H9 (cell line): ENCODE measurements around the gene SLC38A5. TPM values are rescaled to one million over a fixed set of nuclear protein-coding genes. Genes with fewer than 3 reads are reported as not detected.

Experiments
- DNase-seq: peaks from one replicate; pipeline ENCODE4 v3.0.0-alpha.2; 2017
- H2AFZ ChIP-seq: one replicate; pipeline ENCODE4 v1.6.1; 2013; ENCODE audit warnings: mild to moderate bottlenecking, low read length, control low read depth, moderate library complexity
- H2AK5ac ChIP-seq: 2 replicates; pipeline ENCODE4 v1.6.1; 2013; ENCODE audit warnings: low read length, control low read depth, mixed read lengths; ENCODE audit not compliant: insufficient read length
- H2BK120ac ChIP-seq: one replicate; pipeline ENCODE4 v1.6.1; 2013; ENCODE audit warnings: low read depth, mild to moderate bottlenecking, low read length, control low read depth, inconsistent platforms; ENCODE audit not compliant: poor library complexity, severe bottlenecking
- H2BK12ac ChIP-seq: 2 replicates; pipeline ENCODE4 v1.6.1; 2013; ENCODE audit warnings: low read length, control low read depth, mixed read lengths, low read depth; ENCODE audit not compliant: insufficient read length
- H2BK15ac ChIP-seq: 2 replicates; pipeline ENCODE4 v1.6.1; 2013; ENCODE audit warnings: low read depth, low read length, control low read depth
- H2BK20ac ChIP-seq: one replicate; pipeline ENCODE4 v1.6.1; 2013; ENCODE audit warnings: low read depth, mild to moderate bottlenecking, low read length, control low read depth, inconsistent platforms; ENCODE audit not compliant: poor library complexity, severe bottlenecking
- H2BK5ac ChIP-seq: 2 replicates; pipeline ENCODE4 v1.6.1; 2013; ENCODE audit warnings: low read length, control low read depth, mixed read lengths; ENCODE audit not compliant: insufficient read length
- H3K14ac ChIP-seq: 2 replicates; pipeline ENCODE4 v1.6.1; 2013; ENCODE audit warnings: low read length, control low read depth; ENCODE audit not compliant: insufficient read depth
- H3K18ac ChIP-seq: 2 replicates; pipeline ENCODE4 v1.6.1; 2013; ENCODE audit warnings: low read depth, mild to moderate bottlenecking, mixed read lengths, low read length, control low read depth; ENCODE audit not compliant: insufficient read length
- H3K23ac ChIP-seq: 2 replicates; pipeline ENCODE4 v1.6.1; 2013; ENCODE audit warnings: low read length, control low read depth, mixed read lengths, low read depth; ENCODE audit not compliant: insufficient read length
- H3K23me2 ChIP-seq: 2 replicates; pipeline ENCODE4 v1.6.1; 2013; ENCODE audit warnings: low read depth, mild to moderate bottlenecking, mixed read lengths, low read length, control low read depth; ENCODE audit not compliant: insufficient read length, poor library complexity, severe bottlenecking
- H3K27ac ChIP-seq: 2 replicates; pipeline ENCODE4 v1.5.1; 2013; ENCODE audit warnings: low read length, control low read depth, mixed read lengths, low read depth; ENCODE audit not compliant: insufficient read length
- H3K27me3 ChIP-seq: 2 replicates; pipeline ENCODE4 v1.6.1; 2013; ENCODE audit warnings: low read length, control low read depth, inconsistent platforms; ENCODE audit not compliant: insufficient read depth
- H3K4ac ChIP-seq: 2 replicates; pipeline ENCODE4 v1.6.1; 2013; ENCODE audit warnings: low read depth, mild to moderate bottlenecking, control low read depth, inconsistent platforms, low read length, moderate library complexity
- H3K4me1 ChIP-seq: 2 replicates; pipeline ENCODE4 v1.6.1; 2013; ENCODE audit warnings: low read length, control low read depth, inconsistent platforms; ENCODE audit not compliant: insufficient read depth
- H3K4me2 ChIP-seq: 2 replicates; pipeline ENCODE4 v1.6.1; 2013; ENCODE audit warnings: low read length, control low read depth, mixed read lengths; ENCODE audit not compliant: insufficient read length, insufficient read depth
- H3K56ac ChIP-seq: 2 replicates; pipeline ENCODE4 v1.6.1; 2013; ENCODE audit warnings: low read depth, mild to moderate bottlenecking, mixed read lengths, low read length, control low read depth; ENCODE audit not compliant: insufficient read length
- H3K79me1 ChIP-seq: 2 replicates; pipeline ENCODE4 v1.6.1; 2013; ENCODE audit warnings: low read depth, mild to moderate bottlenecking, moderate library complexity, low read length, control low read depth, inconsistent platforms; ENCODE audit not compliant: insufficient read depth, poor library complexity, severe bottlenecking
- H3K79me2 ChIP-seq: 2 replicates; pipeline ENCODE4 v1.6.1; 2013; ENCODE audit warnings: low read length, control low read depth, inconsistent platforms; ENCODE audit not compliant: insufficient read depth
- H3K9ac ChIP-seq: 2 replicates; pipeline ENCODE4 v1.6.1; 2013; ENCODE audit warnings: low read length, control low read depth, mixed read lengths; ENCODE audit not compliant: insufficient read length; ENCODE audit errors: extremely low read depth
- H3K9me3 ChIP-seq: one replicate; pipeline ENCODE4 v1.6.1; 2013; ENCODE audit warnings: low read depth, low read length, inconsistent platforms; ENCODE audit not compliant: control insufficient read depth
- H3T11ph ChIP-seq: one replicate; pipeline ENCODE4 v1.6.1; 2013; ENCODE audit warnings: mild to moderate bottlenecking, low read length, control low read depth, inconsistent platforms
- H4K20me1 ChIP-seq: one replicate; pipeline ENCODE4 v1.6.1; 2013; ENCODE audit not compliant: control insufficient read depth, insufficient read length, insufficient read depth
- H4K5ac ChIP-seq: 2 replicates; pipeline ENCODE4 v1.6.1; 2013; ENCODE audit warnings: low read depth, mild to moderate bottlenecking, mixed read lengths, low read length, control low read depth; ENCODE audit not compliant: insufficient read length
- H4K8ac ChIP-seq: replicated peaks from 2 replicates; pipeline ENCODE4 v1.6.1; 2013; ENCODE audit warnings: low read length, control low read depth, mixed read lengths, low read depth; ENCODE audit not compliant: insufficient read length
- H4K91ac ChIP-seq: 2 replicates; pipeline ENCODE4 v1.6.1; 2013; ENCODE audit warnings: low read depth, mild to moderate bottlenecking, moderate library complexity, mixed read lengths, low read length, control low read depth; ENCODE audit not compliant: insufficient read length
- H3K27ac Mint-ChIP-seq, 3 experiments: 2 replicates in 2 of 3; 3 replicates in 1 of 3; pipeline ENCODE4 v1.8.0; 2020 to 2021; ENCODE audit warnings: mixed read lengths in 3 of 3, mild to moderate bottlenecking in 1 of 3, moderate library complexity in 1 of 3
- H3K27me3 Mint-ChIP-seq: 2 replicates; pipeline ENCODE4 v1.8.0; 2021; ENCODE audit warnings: low read depth, mild to moderate bottlenecking, moderate library complexity, mixed read lengths
- H3K36me3 Mint-ChIP-seq, 3 experiments: 2 replicates in 2 of 3; 3 replicates in 1 of 3; pipeline ENCODE4 v1.8.0; 2020 to 2021; ENCODE audit warnings: low read depth in 3 of 3, mixed read lengths in 3 of 3; ENCODE audit not compliant: insufficient read depth in 1 of 3
- H3K4me1 Mint-ChIP-seq, 2 experiments: 2 replicates each; pipeline ENCODE4 v1.8.0; 2020; ENCODE audit warnings: mixed read lengths in 2 of 2
- H3K4me3 Mint-ChIP-seq, 2 experiments: 2 replicates in 1 of 2; 3 replicates in 1 of 2; pipeline ENCODE4 v1.8.0; 2020 to 2021; ENCODE audit warnings: mild to moderate bottlenecking in 2 of 2, mixed read lengths in 2 of 2, moderate library complexity in 1 of 2
- H3K9me3 Mint-ChIP-seq, 2 experiments: 2 replicates in 1 of 2; 3 replicates in 1 of 2; pipeline ENCODE4 v1.8.0; 2020; ENCODE audit warnings: mild to moderate bottlenecking in 2 of 2, mixed read lengths in 2 of 2, moderate library complexity in 1 of 2
- WGBS: extraction: QIAGEN DNeasy Blood & Tissue Kit; methylation state at CpG from one replicate; pipeline ENCODE4 v1.1.7; 2013; ENCODE audit warnings: missing lambda C conversion rate, low lambda C conversion rate, mixed read lengths; ENCODE audit not compliant: insufficient read length; ENCODE audit errors: extremely low coverage; 5-methylcytosine and 5-hydroxymethylcytosine counted together
- total RNA-seq: library from RNA; stranded (reverse); gene quantifications from 2 replicates; pipeline ENCODE4 v1.2.1, GENCODE V29; 2021
- TF ChIP-seq, protein P1 (sequence below): fragments of 200-600 bp; sonication (generic); conservative IDR thresholded peaks from 3 replicates; pipeline ENCODE4 v1.8.0; 2021; ENCODE audit warnings: antibody characterized with exemption, mild to moderate bottlenecking

Gene SLC38A5
- total RNA-seq, 1 experiment from 2014 or later: 28.3 TPM

DNA sequence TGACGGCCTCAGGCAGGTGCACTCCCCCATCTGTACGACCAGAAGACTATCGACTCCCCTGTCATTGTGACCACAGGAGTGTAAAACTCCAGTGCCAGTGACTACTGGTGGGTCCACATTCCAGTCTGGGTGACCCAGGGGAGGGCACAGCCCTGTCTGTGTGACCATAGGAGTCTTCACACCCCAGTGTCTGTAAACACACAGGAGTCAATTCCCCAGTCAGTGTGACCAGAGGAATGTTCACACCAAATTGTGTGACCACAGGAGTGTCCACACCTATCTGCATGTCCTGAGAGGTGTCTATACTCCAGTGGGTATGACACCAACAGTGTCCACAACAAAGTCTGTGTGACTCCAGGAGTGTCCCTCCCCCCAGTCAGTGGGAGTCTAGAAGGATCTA lies 18.0 kb upstream of the SLC38A5 start:
- Histone ChIP-seq H3K9me3 (peaks cover 42% of the 10 kb centered on the region), H3K23ac (no peak overlapping the region), H2BK20ac (no peak overlapping the region), H3K23me2 (no peaks in the 10 kb centered on the region), H2BK5ac (no peak overlapping the region), H2AFZ (no peak overlapping the region), H4K5ac (no peak overlapping the region), H3T11ph (no peak overlapping the region), H3K56ac (no peak overlapping the region), H3K79me1 (no peaks in the 10 kb centered on the region), H4K20me1 (no peaks in the 10 kb centered on the region), H2BK12ac (no peak overlapping the region), H4K8ac (no peak overlapping the region), H3K27ac (no peak overlapping the region), H3K14ac (no peak overlapping the region), H3K4me1 (no peaks in the 10 kb centered on the region), H2BK120ac (no peak overlapping the region), H3K4ac (no peak overlapping the region), H3K9ac (no peak overlapping the region), H4K91ac (no peak overlapping the region), H3K79me2 (no peaks in the 10 kb centered on the region), H2BK15ac (no peak overlapping the region), H2AK5ac (no peak overlapping the region), H3K4me2 (no peak overlapping the region), H3K27me3 (no peaks in the 10 kb centered on the region), H3K18ac (no peak overlapping the region)
- H3K36me3 Mint-ChIP-seq: peaks cover 10 to 26% (median 10%) of the 10 kb centered on the region in 3 experiments
- no peak overlapping the region for H3K27ac Mint-ChIP-seq
- H3K9me3 Mint-ChIP-seq: peaks cover 60 to 62% of the 10 kb centered on the region in 2 experiments
- H3K4me3 Mint-ChIP-seq: no peak overlapping the region
- H3K27me3 Mint-ChIP-seq: peaks cover 3% of the 10 kb centered on the region; the same call in 1 of the 2 replicates
- no peak for DNase-seq
- no CpG with 5 or more reads among the region's 3 CpGs for WGBS
- no peaks in the 10 kb centered on the region for H3K4me1 Mint-ChIP-seq
- TF ChIP-seq, protein P1, sequence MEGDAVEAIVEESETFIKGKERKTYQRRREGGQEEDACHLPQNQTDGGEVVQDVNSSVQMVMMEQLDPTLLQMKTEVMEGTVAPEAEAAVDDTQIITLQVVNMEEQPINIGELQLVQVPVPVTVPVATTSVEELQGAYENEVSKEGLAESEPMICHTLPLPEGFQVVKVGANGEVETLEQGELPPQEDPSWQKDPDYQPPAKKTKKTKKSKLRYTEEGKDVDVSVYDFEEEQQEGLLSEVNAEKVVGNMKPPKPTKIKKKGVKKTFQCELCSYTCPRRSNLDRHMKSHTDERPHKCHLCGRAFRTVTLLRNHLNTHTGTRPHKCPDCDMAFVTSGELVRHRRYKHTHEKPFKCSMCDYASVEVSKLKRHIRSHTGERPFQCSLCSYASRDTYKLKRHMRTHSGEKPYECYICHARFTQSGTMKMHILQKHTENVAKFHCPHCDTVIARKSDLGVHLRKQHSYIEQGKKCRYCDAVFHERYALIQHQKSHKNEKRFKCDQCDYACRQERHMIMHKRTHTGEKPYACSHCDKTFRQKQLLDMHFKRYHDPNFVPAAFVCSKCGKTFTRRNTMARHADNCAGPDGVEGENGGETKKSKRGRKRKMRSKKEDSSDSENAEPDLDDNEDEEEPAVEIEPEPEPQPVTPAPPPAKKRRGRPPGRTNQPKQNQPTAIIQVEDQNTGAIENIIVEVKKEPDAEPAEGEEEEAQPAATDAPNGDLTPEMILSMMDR: no peak
